ENCODE measurements around the gene SPI1.

The SPI1 gene

DNA sequence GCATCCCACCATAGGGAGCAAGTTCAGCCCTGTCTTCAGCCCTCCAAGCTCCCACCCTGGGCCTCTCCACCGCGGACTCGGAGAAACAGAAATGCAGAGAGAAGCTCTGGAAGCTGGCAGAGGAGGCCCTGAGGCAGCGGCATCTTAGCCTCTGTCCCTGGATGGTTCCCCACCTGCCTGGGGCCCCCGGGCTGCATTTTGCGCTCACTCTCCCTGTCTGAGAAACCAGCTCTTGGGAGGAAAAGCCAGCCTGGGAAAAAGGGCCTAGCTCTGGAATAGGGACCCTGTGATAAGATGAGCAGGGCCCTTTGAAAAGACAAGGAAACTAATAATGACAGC is 12.0 kb upstream of the SPI1 start:
- ATAC-seq: no peak
- TF ChIP-seq ZNF70 (CRISPR knock-in tag; IDR thresholded peaks at IDR 0.05): no peak
- no peak for TF ChIP-seq CSDC2 (CRISPR knock-in tag; IDR thresholded peaks at IDR 0.05)
- TF ChIP-seq ESRRG (CRISPR knock-in tag; IDR thresholded peaks at IDR 0.05): no peak
- TF ChIP-seq ZC3H10 (CRISPR knock-in tag; IDR thresholded peaks at IDR 0.05): no peak
- TF ChIP-seq, protein P1, sequence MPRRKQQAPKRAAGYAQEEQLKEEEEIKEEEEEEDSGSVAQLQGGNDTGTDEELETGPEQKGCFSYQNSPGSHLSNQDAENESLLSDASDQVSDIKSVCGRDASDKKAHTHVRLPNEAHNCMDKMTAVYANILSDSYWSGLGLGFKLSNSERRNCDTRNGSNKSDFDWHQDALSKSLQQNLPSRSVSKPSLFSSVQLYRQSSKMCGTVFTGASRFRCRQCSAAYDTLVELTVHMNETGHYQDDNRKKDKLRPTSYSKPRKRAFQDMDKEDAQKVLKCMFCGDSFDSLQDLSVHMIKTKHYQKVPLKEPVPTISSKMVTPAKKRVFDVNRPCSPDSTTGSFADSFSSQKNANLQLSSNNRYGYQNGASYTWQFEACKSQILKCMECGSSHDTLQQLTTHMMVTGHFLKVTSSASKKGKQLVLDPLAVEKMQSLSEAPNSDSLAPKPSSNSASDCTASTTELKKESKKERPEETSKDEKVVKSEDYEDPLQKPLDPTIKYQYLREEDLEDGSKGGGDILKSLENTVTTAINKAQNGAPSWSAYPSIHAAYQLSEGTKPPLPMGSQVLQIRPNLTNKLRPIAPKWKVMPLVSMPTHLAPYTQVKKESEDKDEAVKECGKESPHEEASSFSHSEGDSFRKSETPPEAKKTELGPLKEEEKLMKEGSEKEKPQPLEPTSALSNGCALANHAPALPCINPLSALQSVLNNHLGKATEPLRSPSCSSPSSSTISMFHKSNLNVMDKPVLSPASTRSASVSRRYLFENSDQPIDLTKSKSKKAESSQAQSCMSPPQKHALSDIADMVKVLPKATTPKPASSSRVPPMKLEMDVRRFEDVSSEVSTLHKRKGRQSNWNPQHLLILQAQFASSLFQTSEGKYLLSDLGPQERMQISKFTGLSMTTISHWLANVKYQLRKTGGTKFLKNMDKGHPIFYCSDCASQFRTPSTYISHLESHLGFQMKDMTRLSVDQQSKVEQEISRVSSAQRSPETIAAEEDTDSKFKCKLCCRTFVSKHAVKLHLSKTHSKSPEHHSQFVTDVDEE (CRISPR knock-in tag; IDR thresholded peaks at IDR 0.05): no peak
- no peak for TF ChIP-seq CSRNP3 (CRISPR knock-in tag; IDR thresholded peaks at IDR 0.05)
- no peak for TF ChIP-seq TOX (CRISPR knock-in tag; IDR thresholded peaks at IDR 0.05; ENCODE audit: borderline replicate concordance)
- TF ChIP-seq, protein P2, sequence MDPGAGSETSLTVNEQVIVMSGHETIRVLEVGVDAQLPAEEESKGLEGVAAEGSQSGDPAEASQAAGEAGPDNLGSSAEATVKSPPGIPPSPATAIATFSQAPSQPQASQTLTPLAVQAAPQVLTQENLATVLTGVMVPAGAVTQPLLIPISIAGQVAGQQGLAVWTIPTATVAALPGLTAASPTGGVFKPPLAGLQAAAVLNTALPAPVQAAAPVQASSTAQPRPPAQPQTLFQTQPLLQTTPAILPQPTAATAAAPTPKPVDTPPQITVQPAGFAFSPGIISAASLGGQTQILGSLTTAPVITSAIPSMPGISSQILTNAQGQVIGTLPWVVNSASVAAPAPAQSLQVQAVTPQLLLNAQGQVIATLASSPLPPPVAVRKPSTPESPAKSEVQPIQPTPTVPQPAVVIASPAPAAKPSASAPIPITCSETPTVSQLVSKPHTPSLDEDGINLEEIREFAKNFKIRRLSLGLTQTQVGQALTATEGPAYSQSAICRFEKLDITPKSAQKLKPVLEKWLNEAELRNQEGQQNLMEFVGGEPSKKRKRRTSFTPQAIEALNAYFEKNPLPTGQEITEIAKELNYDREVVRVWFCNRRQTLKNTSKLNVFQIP (CRISPR knock-in tag; IDR thresholded peaks at IDR 0.05; ENCODE audit: borderline replicate concordance, low read depth): no peak
- TF ChIP-seq PPARA (CRISPR knock-in tag; IDR thresholded peaks at IDR 0.05; ENCODE audit: borderline replicate concordance): no peak
- TF ChIP-seq OSR1 (CRISPR knock-in tag; IDR thresholded peaks at IDR 0.05): no peak
- no peak for TF ChIP-seq SNAI2 (CRISPR knock-in tag; IDR thresholded peaks at IDR 0.05)
- no peak for TF ChIP-seq RARB (CRISPR knock-in tag; IDR thresholded peaks at IDR 0.05)
- TF ChIP-seq BACH2 (CRISPR knock-in tag; IDR thresholded peaks at IDR 0.05; ENCODE audit: borderline replicate concordance): no peak
- TF ChIP-seq GLIS3 (CRISPR knock-in tag; IDR thresholded peaks at IDR 0.05): no peak
- TF ChIP-seq, protein P3, sequence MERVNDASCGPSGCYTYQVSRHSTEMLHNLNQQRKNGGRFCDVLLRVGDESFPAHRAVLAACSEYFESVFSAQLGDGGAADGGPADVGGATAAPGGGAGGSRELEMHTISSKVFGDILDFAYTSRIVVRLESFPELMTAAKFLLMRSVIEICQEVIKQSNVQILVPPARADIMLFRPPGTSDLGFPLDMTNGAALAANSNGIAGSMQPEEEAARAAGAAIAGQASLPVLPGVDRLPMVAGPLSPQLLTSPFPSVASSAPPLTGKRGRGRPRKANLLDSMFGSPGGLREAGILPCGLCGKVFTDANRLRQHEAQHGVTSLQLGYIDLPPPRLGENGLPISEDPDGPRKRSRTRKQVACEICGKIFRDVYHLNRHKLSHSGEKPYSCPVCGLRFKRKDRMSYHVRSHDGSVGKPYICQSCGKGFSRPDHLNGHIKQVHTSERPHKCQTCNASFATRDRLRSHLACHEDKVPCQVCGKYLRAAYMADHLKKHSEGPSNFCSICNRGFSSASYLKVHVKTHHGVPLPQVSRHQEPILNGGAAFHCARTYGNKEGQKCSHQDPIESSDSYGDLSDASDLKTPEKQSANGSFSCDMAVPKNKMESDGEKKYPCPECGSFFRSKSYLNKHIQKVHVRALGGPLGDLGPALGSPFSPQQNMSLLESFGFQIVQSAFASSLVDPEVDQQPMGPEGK (CRISPR knock-in tag; IDR thresholded peaks at IDR 0.05; ENCODE audit: borderline replicate concordance): no peak
- no peak for TF ChIP-seq TCF4 (CRISPR knock-in tag; IDR thresholded peaks at IDR 0.05; ENCODE audit: borderline replicate concordance)
- no peak for TF ChIP-seq ARNTL (CRISPR knock-in tag; IDR thresholded peaks at IDR 0.05; ENCODE audit: borderline replicate concordance, low read depth)

GRCh38 chr11:47389577-47390421 is 11.5 kb upstream of the SPI1 start:
- ATAC-seq: no peak
- TF ChIP-seq RARB (CRISPR knock-in tag; IDR thresholded peaks at IDR 0.05): no peak
- TF ChIP-seq CSRNP3 (CRISPR knock-in tag; IDR thresholded peaks at IDR 0.05): no peak
- no peak for TF ChIP-seq ZNF70 (CRISPR knock-in tag; IDR thresholded peaks at IDR 0.05)
- no peak for TF ChIP-seq CSDC2 (CRISPR knock-in tag; IDR thresholded peaks at IDR 0.05)
- TF ChIP-seq, protein P3 (CRISPR knock-in tag; IDR thresholded peaks at IDR 0.05; ENCODE audit: borderline replicate concordance): no peak
- TF ChIP-seq, protein P4, sequence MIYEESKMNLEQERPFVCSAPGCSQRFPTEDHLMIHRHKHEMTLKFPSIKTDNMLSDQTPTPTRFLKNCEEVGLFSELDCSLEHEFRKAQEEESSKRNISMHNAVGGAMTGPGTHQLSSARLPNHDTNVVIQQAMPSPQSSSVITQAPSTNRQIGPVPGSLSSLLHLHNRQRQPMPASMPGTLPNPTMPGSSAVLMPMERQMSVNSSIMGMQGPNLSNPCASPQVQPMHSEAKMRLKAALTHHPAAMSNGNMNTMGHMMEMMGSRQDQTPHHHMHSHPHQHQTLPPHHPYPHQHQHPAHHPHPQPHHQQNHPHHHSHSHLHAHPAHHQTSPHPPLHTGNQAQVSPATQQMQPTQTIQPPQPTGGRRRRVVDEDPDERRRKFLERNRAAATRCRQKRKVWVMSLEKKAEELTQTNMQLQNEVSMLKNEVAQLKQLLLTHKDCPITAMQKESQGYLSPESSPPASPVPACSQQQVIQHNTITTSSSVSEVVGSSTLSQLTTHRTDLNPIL (CRISPR knock-in tag; IDR thresholded peaks at IDR 0.05; ENCODE audit: low read depth): no peak
- no peak for TF ChIP-seq TOX (CRISPR knock-in tag; IDR thresholded peaks at IDR 0.05; ENCODE audit: borderline replicate concordance)
- TF ChIP-seq, protein P1 (CRISPR knock-in tag; IDR thresholded peaks at IDR 0.05): no peak
- no peak for TF ChIP-seq ZNF8 (CRISPR knock-in tag; IDR thresholded peaks at IDR 0.05)
- TF ChIP-seq SNAI2 (CRISPR knock-in tag; IDR thresholded peaks at IDR 0.05): no peak
- TF ChIP-seq BACH2 (CRISPR knock-in tag; IDR thresholded peaks at IDR 0.05; ENCODE audit: borderline replicate concordance): no peak
- TF ChIP-seq, protein P2 (CRISPR knock-in tag; IDR thresholded peaks at IDR 0.05; ENCODE audit: borderline replicate concordance, low read depth): no peak

Data from SK-N-SH treated with all-trans-retinoic acid at 6 μM for 48 hours (cell line).